ENCODE results near the gene PALB2.

The PALB2 gene

GRCh38 chr16:23595951-23596720 is 45.0 kb downstream of the PALB2 start, which contains the start of gene NDUFAB1:
Gene NDUFAB1, minus strand, starts transcription at chr16:23596316. Its CDS starts 26 bp downstream, at chr16:23596290.
- Histone ChIP-seq H3K36me3 (ENCODE audit: control insufficient read depth in 4 of 4, insufficient read depth in 4 of 4, low read length in 3 of 4) (peaks cover 6 to 30% (median 21%) of the 10 kb centered on the region in 4 experiments), H3K27me3 (replicated peaks in 2 of 5; ENCODE audit: control insufficient read depth in 4 of 5, insufficient read depth in 5 of 5, low read length in 4 of 5) (no peaks in the 10 kb centered on the region), H3K27ac (ENCODE audit: insufficient read depth in 1 of 2, low read depth in 1 of 2, low read length in 2 of 2, poor library complexity in 1 of 2, severe bottlenecking in 2 of 2) (peak within 1 kb of the TSS; percentile 80 to 93), H3K4me3 (ENCODE audit: control insufficient read depth in 1 of 7, extremely low read depth in 1 of 7, insufficient read depth in 4 of 7, low read depth in 2 of 7, low read length in 6 of 7) (peak within 1 kb of the TSS; percentile 68 to 100 (median 92)), H3K4me1 (ENCODE audit: control extremely low read depth in 1 of 4, control insufficient read depth in 4 of 4, insufficient read depth in 4 of 4, low read length in 3 of 4) (peaks cover 0 to 15% (median 13%) of the 10 kb centered on the region in 4 experiments), H3K9me3 (ENCODE audit: control extremely low read depth in 1 of 5, control insufficient read depth in 4 of 5, insufficient read depth in 2 of 5, low read depth in 1 of 5, low read length in 4 of 5) (no peaks in the 10 kb centered on the region)
- ChIA-PET CTCF (interaction anchor here (0.7 to 1.7 kb wide), 13 partner anchors 9 to 79 kb away, joined by 3 to 5 read pairs (median 3); partner anchors contain the start of gene UBFD1), POLR2A (interaction anchor here (0.9 kb wide), 1 partner anchor 38 kb away, joined by 3 read pairs; the partner anchor contains the start of gene UBFD1)
- WGBS (ENCODE audit: insufficient coverage) = under 1% methylated on average over 60 of the region's 67 CpGs
- peak; percentile 85 to 93 (median 93) for DNase-seq

- peak in 2 of 3 donors; percentile 6 to 8 for DNase-seq
- Histone ChIP-seq H3K27me3 (replicated peaks in 2 of 5; ENCODE audit: control insufficient read depth in 4 of 5, insufficient read depth in 5 of 5, low read length in 4 of 5) (no peaks in the 10 kb centered on the region), H3K4me1 (ENCODE audit: control extremely low read depth in 1 of 4, control insufficient read depth in 4 of 4, insufficient read depth in 4 of 4, low read length in 3 of 4) (peaks cover 0 to 15% (median 13%) of the 10 kb centered on the region in 4 experiments), H3K27ac (ENCODE audit: insufficient read depth in 1 of 2, low read depth in 1 of 2, low read length in 2 of 2, poor library complexity in 1 of 2, severe bottlenecking in 2 of 2) (peak overlapping the region; percentile 80 to 93), H3K36me3 (ENCODE audit: control insufficient read depth in 4 of 4, insufficient read depth in 4 of 4, low read length in 3 of 4) (peaks cover 10 to 34% (median 28%) of the 10 kb centered on the region in 4 experiments), H3K9me3 (ENCODE audit: control extremely low read depth in 1 of 5, control insufficient read depth in 4 of 5, insufficient read depth in 2 of 5, low read depth in 1 of 5, low read length in 4 of 5) (no peaks in the 10 kb centered on the region), H3K4me3 (ENCODE audit: control insufficient read depth in 1 of 7, extremely low read depth in 1 of 7, insufficient read depth in 4 of 7, low read depth in 2 of 7, low read length in 6 of 7) (peak overlapping the region; percentile 68 to 100 (median 92))
- CTCF ChIA-PET = no interaction called here
- POLR2A ChIA-PET = no interaction called here
- 27% methylated on average over 31 of the region's 34 CpGs for WGBS (ENCODE audit: insufficient coverage)
Observed at GRCh38 chr16:23595246-23595950, 45.7 kb downstream of the PALB2 start.

- no peak for DNase-seq
- Histone ChIP-seq H3K27me3 (replicated peaks in 2 of 5; ENCODE audit: control insufficient read depth in 4 of 5, insufficient read depth in 5 of 5, low read length in 4 of 5) (no peaks in the 10 kb centered on the region), H3K4me3 (ENCODE audit: control insufficient read depth in 1 of 7, extremely low read depth in 1 of 7, insufficient read depth in 4 of 7, low read depth in 2 of 7, low read length in 6 of 7) (no peak overlapping the region), H3K4me1 (ENCODE audit: control extremely low read depth in 1 of 4, control insufficient read depth in 4 of 4, insufficient read depth in 4 of 4, low read length in 3 of 4) (peaks cover 0 to 15% (median 13%) of the 10 kb centered on the region in 4 experiments), H3K27ac (ENCODE audit: insufficient read depth in 1 of 2, low read depth in 1 of 2, low read length in 2 of 2, poor library complexity in 1 of 2, severe bottlenecking in 2 of 2) (no peak overlapping the region), H3K9me3 (ENCODE audit: control extremely low read depth in 1 of 5, control insufficient read depth in 4 of 5, insufficient read depth in 2 of 5, low read depth in 1 of 5, low read length in 4 of 5) (no peaks in the 10 kb centered on the region), H3K36me3 (ENCODE audit: control insufficient read depth in 4 of 4, insufficient read depth in 4 of 4, low read length in 3 of 4) (peaks cover 12 to 43% (median 36%) of the 10 kb centered on the region in 4 experiments)
- ChIA-PET POLR2A (interaction anchor here (0.6 to 0.7 kb wide), 2 partner anchors 60 to 1165 kb away, joined by 3 read pairs; no protein-coding TSS in a partner anchor), CTCF (no interaction called here)
- 99% methylated on average over 8 of the region's 12 CpGs for WGBS (ENCODE audit: insufficient coverage)
Observed at GRCh38 chr16:23594186-23594585, 46.9 kb downstream of the PALB2 start.

GRCh38 chr16:23590181-23590580 is 50.9 kb downstream of the PALB2 start:
- Histone ChIP-seq H3K36me3 (ENCODE audit: control insufficient read depth in 4 of 4, insufficient read depth in 4 of 4, low read length in 3 of 4) (peaks cover 12 to 77% (median 56%) of the 10 kb centered on the region in 4 experiments), H3K9me3 (ENCODE audit: control extremely low read depth in 1 of 5, control insufficient read depth in 4 of 5, insufficient read depth in 2 of 5, low read depth in 1 of 5, low read length in 4 of 5) (no peaks in the 10 kb centered on the region), H3K4me1 (ENCODE audit: control extremely low read depth in 1 of 4, control insufficient read depth in 4 of 4, insufficient read depth in 4 of 4, low read length in 3 of 4) (peaks cover 0 to 7% (median 7%) of the 10 kb centered on the region in 4 experiments), H3K4me3 (ENCODE audit: control insufficient read depth in 1 of 7, extremely low read depth in 1 of 7, insufficient read depth in 4 of 7, low read depth in 2 of 7, low read length in 6 of 7) (no peak overlapping the region), H3K27ac (ENCODE audit: insufficient read depth in 1 of 2, low read depth in 1 of 2, low read length in 2 of 2, poor library complexity in 1 of 2, severe bottlenecking in 2 of 2) (no peak overlapping the region), H3K27me3 (replicated peaks in 2 of 5; ENCODE audit: control insufficient read depth in 4 of 5, insufficient read depth in 5 of 5, low read length in 4 of 5) (no peaks in the 10 kb centered on the region)
- DNase-seq = no peak
- 100% methylated on average over 1 of the region's 3 CpGs for WGBS (ENCODE audit: insufficient coverage)
- ChIA-PET POLR2A (no interaction called here), CTCF (no interaction called here)

- POLR2A ChIA-PET = no interaction called here
- Histone ChIP-seq H3K27me3 (replicated peaks in 2 of 5; ENCODE audit: control insufficient read depth in 4 of 5, insufficient read depth in 5 of 5, low read length in 4 of 5) (no peaks in the 10 kb centered on the region), H3K4me1 (ENCODE audit: control extremely low read depth in 1 of 4, control insufficient read depth in 4 of 4, insufficient read depth in 4 of 4, low read length in 3 of 4) (no peaks in the 10 kb centered on the region), H3K9me3 (ENCODE audit: control extremely low read depth in 1 of 5, control insufficient read depth in 4 of 5, insufficient read depth in 2 of 5, low read depth in 1 of 5, low read length in 4 of 5) (no peaks in the 10 kb centered on the region), H3K36me3 (ENCODE audit: control insufficient read depth in 4 of 4, insufficient read depth in 4 of 4, low read length in 3 of 4) (peaks cover 14 to 79% (median 55%) of the 10 kb centered on the region in 4 experiments), H3K4me3 (ENCODE audit: control insufficient read depth in 1 of 7, extremely low read depth in 1 of 7, insufficient read depth in 4 of 7, low read depth in 2 of 7, low read length in 6 of 7) (no peak overlapping the region), H3K27ac (ENCODE audit: insufficient read depth in 1 of 2, low read depth in 1 of 2, low read length in 2 of 2, poor library complexity in 1 of 2, severe bottlenecking in 2 of 2) (no peak overlapping the region)
- WGBS (ENCODE audit: insufficient coverage) = 100% methylated on average over 5 of the region's 5 CpGs
- DNase-seq = no peak
- CTCF ChIA-PET = no interaction called here
Observed at GRCh38 chr16:23587726-23588125, 53.4 kb downstream of the PALB2 start.

- ChIA-PET CTCF (interaction anchor here (1.4 kb wide), 2 partner anchors 9 to 12 kb away, joined by 3 read pairs; partner anchors contain the start of gene NDUFAB1), POLR2A (no interaction called here)
- no peaks in the 10 kb centered on the region for H3K27me3 ChIP-seq (replicated peaks in 2 of 5; ENCODE audit: control insufficient read depth in 4 of 5, insufficient read depth in 5 of 5, low read length in 4 of 5)
- H3K9me3 ChIP-seq (ENCODE audit: control extremely low read depth in 1 of 5, control insufficient read depth in 4 of 5, insufficient read depth in 2 of 5, low read depth in 1 of 5, low read length in 4 of 5) = no peaks in the 10 kb centered on the region
- WGBS (ENCODE audit: insufficient coverage) = 97% methylated on average over 5 of the region's 14 CpGs
- peaks cover 3 to 70% (median 44%) of the 10 kb centered on the region in 4 experiments for H3K36me3 ChIP-seq (ENCODE audit: control insufficient read depth in 4 of 4, insufficient read depth in 4 of 4, low read length in 3 of 4)
- no peak overlapping the region for H3K27ac ChIP-seq (ENCODE audit: insufficient read depth in 1 of 2, low read depth in 1 of 2, low read length in 2 of 2, poor library complexity in 1 of 2, severe bottlenecking in 2 of 2)
- H3K4me3 ChIP-seq (ENCODE audit: control insufficient read depth in 1 of 7, extremely low read depth in 1 of 7, insufficient read depth in 4 of 7, low read depth in 2 of 7, low read length in 6 of 7) = no peak overlapping the region
- no peaks in the 10 kb centered on the region for H3K4me1 ChIP-seq (ENCODE audit: control extremely low read depth in 1 of 4, control insufficient read depth in 4 of 4, insufficient read depth in 4 of 4, low read length in 3 of 4)
- DNase-seq = no peak
Observed at GRCh38 chr16:23584186-23585076, 56.7 kb downstream of the PALB2 start.
